Measurements from ENCODE around the gene RPL38.
"Not testable (repeated sequence)": the region's sequence is repeated elsewhere in the genome, so short reads cannot be mapped to it uniquely, and the experiment has no call there.

Gene RPL38

GRCh38 chr17:74182041-74182723, 21.3 kb upstream of the RPL38 start:
- no peak for TF ChIP-seq CTCF (conservative IDR thresholded peaks at IDR 0.05; ENCODE audit: control insufficient read depth, insufficient read depth, low read depth, low read length)
- no peak for DNase-seq (ENCODE audit: low read depth)
- no peak overlapping the region for H3K4me3 ChIP-seq (ENCODE audit: control insufficient read depth, low read depth, low read length)

GRCh38 chr17:74183411-74183810, 20.1 kb upstream of the RPL38 start:
- H3K4me3 ChIP-seq (ENCODE audit: control insufficient read depth, low read depth, low read length), result no peak overlapping the region
- no peak for TF ChIP-seq CTCF (conservative IDR thresholded peaks at IDR 0.05; ENCODE audit: control insufficient read depth, insufficient read depth, low read depth, low read length)
- no peak for DNase-seq (ENCODE audit: low read depth)

GRCh38 chr17:74185571-74186185, 17.8 kb upstream of the RPL38 start:
- DNase-seq (ENCODE audit: low read depth), result no peak
- no peak overlapping the region for H3K4me3 ChIP-seq (ENCODE audit: control insufficient read depth, low read depth, low read length)
- TF ChIP-seq CTCF (conservative IDR thresholded peaks at IDR 0.05; ENCODE audit: control insufficient read depth, insufficient read depth, low read depth, low read length), result no peak

GRCh38 chr17:74186498-74186897, 17.0 kb upstream of the RPL38 start:
- TF ChIP-seq CTCF (conservative IDR thresholded peaks at IDR 0.05; ENCODE audit: control insufficient read depth, insufficient read depth, low read depth, low read length), result no peak
- H3K4me3 ChIP-seq (ENCODE audit: control insufficient read depth, low read depth, low read length), result no peak overlapping the region
- DNase-seq (ENCODE audit: low read depth), result no peak

- DNase-seq (ENCODE audit: low read depth), result no peak
- no peak for TF ChIP-seq CTCF (conservative IDR thresholded peaks at IDR 0.05; ENCODE audit: control insufficient read depth, insufficient read depth, low read depth, low read length)
- H3K4me3 ChIP-seq (ENCODE audit: control insufficient read depth, low read depth, low read length), result no peak overlapping the region
Measured at GRCh38 chr17:74187761-74188160, 15.7 kb upstream of the RPL38 start.

GRCh38 chr17:74188687-74189086, 14.8 kb upstream of the RPL38 start:
- DNase-seq (ENCODE audit: low read depth); H3K4me3 ChIP-seq (ENCODE audit: control insufficient read depth, low read depth, low read length): not testable (repeated sequence)

GRCh38 chr17:74190154-74190553, 13.3 kb upstream of the RPL38 start:
- peak; percentile 71 for DNase-seq (ENCODE audit: low read depth)
- no peak for TF ChIP-seq CTCF (conservative IDR thresholded peaks at IDR 0.05; ENCODE audit: control insufficient read depth, insufficient read depth, low read depth, low read length)
- H3K4me3 ChIP-seq (ENCODE audit: control insufficient read depth, low read depth, low read length), result no peak overlapping the region

All from fibroblast of mammary gland (primary cell).